Daoy (cell line): ENCODE data around the gene PRKRIP1. TPM values are rescaled to one million over a fixed set of nuclear protein-coding genes. Genes with fewer than 3 reads are reported as not detected.

ENCODE experiments used
- total RNA-seq: library from RNA; depleted of rRNA; stranded (reverse); fragments of >200 nt; shearing (Covaris generic); gene quantifications from 2 replicates; pipeline ENCODE4 v1.2.3, GENCODE V29; 2014; rRNA removed

The PRKRIP1 gene
- total RNA-seq, 1 experiment from 2014 or later, result 52.5 TPM

Other genes with a start within 250 kb of the PRKRIP1 start
- gene SH2B2, start 109.5 kb upstream of the PRKRIP1 start, total RNA-seq, result 2.2 and 5.3 TPM in 2 replicates
- not detected in 2 replicates for gene SPDYE6, start 39.9 kb upstream of the PRKRIP1 start, total RNA-seq
- 42.8 and 59.5 TPM in 2 replicates for gene ORAI2, start 37.2 kb downstream of the PRKRIP1 start, total RNA-seq
- gene ALKBH4, start 68.5 kb downstream of the PRKRIP1 start, total RNA-seq, result 34.6 and 66.4 TPM in 2 replicates
- gene LRWD1, start 68.6 kb downstream of the PRKRIP1 start, total RNA-seq, result 112 and 165 TPM in 2 replicates
- gene POLR2J, start 82.6 kb downstream of the PRKRIP1 start, total RNA-seq, result 41.0 and 60.1 TPM in 2 replicates
- 0.95 TPM in 1 of 2 replicates, not detected in the other for gene RASA4B, start 121.4 kb downstream of the PRKRIP1 start, total RNA-seq
- gene UPK3BL2, start 147.3 kb downstream of the PRKRIP1 start, total RNA-seq, result 1.4 TPM in 1 of 2 replicates, not detected in the other
- gene SPDYE2, start 154.9 kb downstream of the PRKRIP1 start, total RNA-seq, result not detected in 2 replicates
- gene POLR2J3, start 176.2 kb downstream of the PRKRIP1 start, total RNA-seq, result 6.5 and 13.9 TPM in 2 replicates
- 1.8 and 7.7 TPM in 2 replicates for gene RASA4, start 220.4 kb downstream of the PRKRIP1 start, total RNA-seq
- gene UPK3BL1, start 246.4 kb downstream of the PRKRIP1 start, total RNA-seq, result 19.8 and 20.9 TPM in 2 replicates